Activated CD8-positive, alpha-beta T cell treated with anti-CD3 and anti-CD28 coated beads, Interleukin-2, amount 10 ng/mL, durations not matched to agents 7 days and 5 days (primary cell): ENCODE results near the gene CCL22. TPM values are rescaled to one million over a fixed set of nuclear protein-coding genes. Genes with fewer than 3 reads are reported as not detected.
"Not testable (repeated sequence)": the region's sequence is repeated elsewhere in the genome, so short reads cannot be mapped to it uniquely, and the experiment has no call there.

Source experiments
- ATAC-seq: fragments of 150-1000 bp; cut with Tn5 transposase; one replicate; pipeline ENCODE4 v1.10.0; 2021; ENCODE audit warnings: moderate library complexity
- CTCF ChIA-PET: fragments of 350-600 bp; sonication (Branson Sonifier 250); formaldehyde crosslinking; loops from one replicate; lab custom pipeline; 2021; ENCODE audit warnings: antibody characterized with exemption; lab: Charles Lee
- POLR2A ChIA-PET: fragments of 350-600 bp; sonication (Branson Sonifier 250); formaldehyde crosslinking; loops from one replicate; lab custom pipeline; 2021; ENCODE audit warnings: antibody characterized with exemption; lab: Charles Lee
- DNase-seq: peaks from one replicate; pipeline ENCODE4 v3.0.0-alpha.2; 2020
- H3K27ac Mint-ChIP-seq: one replicate; pipeline ENCODE4 v1.8.0; 2021; ENCODE audit warnings: mild to moderate bottlenecking, mixed read lengths
- H3K27me3 Mint-ChIP-seq: one replicate; pipeline ENCODE4 v1.8.0; 2021; ENCODE audit warnings: low read depth, mixed read lengths
- H3K36me3 Mint-ChIP-seq: one replicate; pipeline ENCODE4 v1.8.0; 2021; ENCODE audit warnings: low read depth, mixed read lengths
- H3K4me1 Mint-ChIP-seq: one replicate; pipeline ENCODE4 v1.8.0; 2021; ENCODE audit warnings: low read depth, mixed read lengths
- H3K4me3 Mint-ChIP-seq: one replicate; pipeline ENCODE4 v1.8.0; 2021; ENCODE audit warnings: mild to moderate bottlenecking, mixed read lengths
- H3K9me3 Mint-ChIP-seq: one replicate; pipeline ENCODE4 v1.8.0; 2022; ENCODE audit warnings: mixed read lengths; ENCODE audit not compliant: insufficient read depth
- total RNA-seq, 2 experiments: library from RNA; stranded (reverse); gene quantifications; one replicate each; pipeline ENCODE4 v1.2.3, GENCODE V29; 2021

CCL22 gene
- total RNA-seq, 2 experiments from 2014 or later: 0.97 to 0.99 TPM

DNA sequence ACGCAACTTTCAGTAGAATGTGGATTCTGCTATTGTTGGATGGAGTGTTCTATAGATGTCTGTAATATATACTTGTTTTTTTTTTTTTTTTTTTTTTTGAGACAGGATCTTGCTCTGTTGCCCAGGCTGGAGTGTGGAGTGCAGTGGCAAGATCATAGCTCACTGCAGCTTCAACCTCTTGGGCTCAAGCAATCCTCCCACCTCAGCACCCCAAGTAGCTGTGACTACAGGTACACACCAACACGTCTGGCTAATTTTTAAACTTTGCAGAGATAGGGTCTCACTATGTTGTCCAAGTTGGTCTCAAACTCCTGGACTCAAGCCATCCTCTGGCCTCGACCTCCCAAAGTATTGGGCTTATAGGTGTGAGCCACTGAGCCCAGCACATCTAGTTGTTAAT, 27.2 kb upstream of the CCL22 start:
- Mint-ChIP-seq H3K4me1 (no peaks in the 10 kb centered on the region), H3K27ac (no peak overlapping the region), H3K9me3 (peaks cover 6% of the 10 kb centered on the region), H3K4me3 (no peak overlapping the region), H3K36me3 (no peaks in the 10 kb centered on the region), H3K27me3 (peaks cover 11% of the 10 kb centered on the region)
- CTCF ChIA-PET: interaction anchor here (2.2 kb wide), 1 partner anchor 85 kb away, joined by 7 read pairs; no protein-coding TSS in a partner anchor
- DNase-seq (no peak), ATAC-seq (no peak)
- POLR2A ChIA-PET: no interaction called here

DNA sequence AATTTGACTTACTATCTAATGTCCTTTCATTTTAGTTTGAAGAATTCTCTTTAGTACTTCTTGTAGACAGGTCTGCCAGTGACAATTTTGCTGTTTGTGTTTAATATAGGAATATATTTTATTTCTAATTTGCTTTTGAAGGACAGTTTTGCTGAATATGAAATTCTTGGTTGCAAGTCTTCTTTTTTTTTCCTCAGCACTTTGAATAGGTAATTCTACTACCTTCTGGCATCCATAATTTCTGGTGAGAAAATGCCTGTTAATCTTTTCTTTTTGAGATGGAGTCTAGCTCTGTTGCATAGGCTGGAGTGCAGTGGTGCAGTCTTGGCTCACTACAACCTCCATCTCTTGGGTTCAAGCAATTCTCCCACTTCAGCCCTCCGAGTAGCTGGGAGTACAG, 25.2 kb upstream of the CCL22 start:
- H3K36me3 Mint-ChIP-seq: no peaks in the 10 kb centered on the region
- ATAC-seq: no peak
- H3K27ac Mint-ChIP-seq: no peak overlapping the region
- no peak overlapping the region for H3K4me3 Mint-ChIP-seq
- H3K27me3 Mint-ChIP-seq: peaks cover 13% of the 10 kb centered on the region
- peaks cover 6% of the 10 kb centered on the region for H3K9me3 Mint-ChIP-seq
- POLR2A ChIA-PET: no interaction called here
- DNase-seq: no peak
- CTCF ChIA-PET: no interaction called here
- H3K4me1 Mint-ChIP-seq: no peaks in the 10 kb centered on the region

DNA sequence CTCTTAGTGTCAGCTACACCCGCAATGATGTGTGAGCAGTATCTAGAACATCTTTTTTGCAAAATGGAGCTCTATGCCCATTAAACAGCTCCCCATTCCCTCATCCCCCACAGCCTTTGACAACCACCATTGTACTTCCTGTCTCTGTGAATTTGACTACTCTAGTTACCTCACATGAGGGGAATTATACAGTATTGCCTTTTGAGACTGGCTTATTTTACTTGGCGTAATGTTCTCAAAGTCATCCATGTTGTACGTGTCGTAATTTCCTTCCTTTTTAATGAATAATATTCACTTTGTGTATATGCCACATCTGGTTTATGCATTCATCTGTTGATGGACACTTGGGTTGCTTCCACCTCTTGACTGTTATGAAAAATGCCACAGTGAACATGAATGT, 23.2 kb upstream of the CCL22 start:
- Mint-ChIP-seq H3K27ac (no peak overlapping the region), H3K4me1 (no peaks in the 10 kb centered on the region), H3K36me3 (no peaks in the 10 kb centered on the region), H3K4me3 (no peak overlapping the region), H3K27me3 (peaks cover 10% of the 10 kb centered on the region), H3K9me3 (peaks cover 6% of the 10 kb centered on the region)
- ChIA-PET CTCF (no interaction called here), POLR2A (no interaction called here)
- DNase-seq (no peak), ATAC-seq (no peak)

DNA sequence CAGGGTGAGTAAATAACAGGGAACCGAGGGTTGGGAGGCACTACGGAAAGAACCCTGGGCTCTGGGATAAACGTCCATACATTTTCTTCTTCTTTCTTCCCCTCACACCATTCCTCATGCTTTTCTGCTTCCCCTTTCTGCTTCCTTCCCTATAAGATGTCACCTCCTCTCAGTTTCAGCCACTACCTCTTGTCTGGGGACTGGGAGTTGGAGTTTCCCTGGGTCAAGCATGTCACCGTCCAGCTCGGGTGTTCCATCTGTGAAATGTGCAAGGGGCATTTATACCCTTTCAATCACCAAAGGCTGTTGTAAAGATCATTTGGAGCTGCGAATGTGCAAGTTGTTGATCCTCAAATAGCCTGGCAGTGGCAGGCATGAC, 17.5 kb upstream of the CCL22 start:
- ATAC-seq: no peak

DNA sequence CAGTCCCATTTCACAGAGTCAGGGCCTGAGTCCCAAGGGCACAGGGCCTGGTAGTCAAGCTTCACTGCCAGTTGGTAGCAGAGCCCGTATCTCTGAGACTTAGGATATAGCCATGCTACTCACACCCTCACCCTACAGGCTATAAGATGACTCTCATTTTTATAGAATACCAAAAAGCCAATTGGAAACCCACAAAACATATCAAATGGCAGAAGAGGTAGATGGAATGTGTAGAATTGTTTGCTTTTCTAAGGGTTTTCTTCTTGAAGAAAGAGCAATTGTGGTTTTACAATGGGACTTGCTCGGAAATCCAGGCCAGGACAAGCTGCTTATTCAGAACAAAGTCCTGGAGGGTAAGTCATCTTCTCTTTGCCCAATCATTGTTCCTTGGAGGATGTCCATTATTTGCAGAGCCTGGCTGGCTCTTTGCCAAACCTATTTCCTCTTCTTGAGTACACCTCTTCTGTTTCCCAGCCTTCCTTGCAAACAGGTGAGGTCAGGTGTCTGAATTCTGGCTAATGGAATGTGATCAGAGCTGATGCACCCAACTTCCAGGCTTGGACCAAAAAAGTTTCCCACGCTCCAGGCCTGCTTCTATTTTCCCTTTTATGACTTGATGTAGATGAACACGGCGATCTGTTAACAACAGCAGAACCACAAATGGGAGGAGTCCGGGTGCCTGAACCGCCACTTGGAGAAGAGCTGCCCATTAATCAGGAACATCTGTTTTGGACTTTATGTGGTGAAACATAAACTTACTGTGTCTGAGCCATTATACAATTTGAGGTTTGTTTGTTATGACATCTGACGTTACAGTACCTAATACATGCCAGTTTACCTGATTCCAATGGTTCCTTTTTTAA, 16.9 kb upstream of the CCL22 start:
- no peak overlapping the region for H3K27ac Mint-ChIP-seq
- no peak overlapping the region for H3K4me3 Mint-ChIP-seq
- no peak for ATAC-seq
- ChIA-PET CTCF (interaction anchor here (1.7 kb wide), 1 partner anchor 41 kb away, joined by 4 read pairs; no protein-coding TSS in a partner anchor), POLR2A (interaction anchor here (0.6 kb wide), 1 partner anchor 81 kb away, joined by 3 read pairs; no protein-coding TSS in a partner anchor)
- H3K4me1 Mint-ChIP-seq: peaks cover 7% of the 10 kb centered on the region
- no peaks in the 10 kb centered on the region for H3K9me3 Mint-ChIP-seq
- H3K27me3 Mint-ChIP-seq: peaks cover 18% of the 10 kb centered on the region
- no peaks in the 10 kb centered on the region for H3K36me3 Mint-ChIP-seq
- DNase-seq: no peak

More for the DNA sequence above, 17.5 kb upstream of the CCL22 start:
- no peaks in the 10 kb centered on the region for H3K9me3 Mint-ChIP-seq
- no peak overlapping the region for H3K27ac Mint-ChIP-seq
- POLR2A ChIA-PET: interaction anchor here (0.6 kb wide), 1 partner anchor 82 kb away, joined by 3 read pairs; no protein-coding TSS in a partner anchor
- no peak for DNase-seq
- no peaks in the 10 kb centered on the region for H3K36me3 Mint-ChIP-seq
- CTCF ChIA-PET: no interaction called here
- H3K4me3 Mint-ChIP-seq: no peak overlapping the region
- H3K4me1 Mint-ChIP-seq: peaks cover 7% of the 10 kb centered on the region
- peaks cover 16% of the 10 kb centered on the region for H3K27me3 Mint-ChIP-seq

DNA sequence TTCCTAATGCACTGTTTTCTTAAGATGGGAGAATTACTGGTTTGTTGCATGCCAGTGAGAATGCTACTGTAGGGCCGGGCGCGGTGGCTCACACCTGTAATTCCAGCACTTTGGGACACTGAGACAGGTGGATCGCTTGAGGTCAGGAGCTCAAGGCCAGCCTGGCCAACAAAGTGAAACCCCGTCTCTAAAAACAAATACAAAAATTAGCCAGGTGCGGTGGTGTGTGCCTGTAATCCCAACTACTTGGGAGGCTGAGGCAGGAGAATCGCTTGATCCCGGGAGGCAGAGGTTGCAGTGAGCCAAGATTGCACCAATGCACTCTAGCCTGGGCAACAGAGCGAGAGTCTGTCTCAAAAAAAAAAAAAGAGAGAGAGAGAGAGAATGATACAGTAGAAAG, 16.0 kb upstream of the CCL22 start:
- POLR2A ChIA-PET, H3K27ac Mint-ChIP-seq, ATAC-seq, H3K36me3 Mint-ChIP-seq, H3K4me3 Mint-ChIP-seq, H3K4me1 Mint-ChIP-seq, DNase-seq, H3K9me3 Mint-ChIP-seq: not testable (repeated sequence)
- peaks cover 24% of the 10 kb centered on the region for H3K27me3 Mint-ChIP-seq
- CTCF ChIA-PET: interaction anchor here (1.7 kb wide), 1 partner anchor 42 kb away, joined by 4 read pairs; no protein-coding TSS in a partner anchor

DNA sequence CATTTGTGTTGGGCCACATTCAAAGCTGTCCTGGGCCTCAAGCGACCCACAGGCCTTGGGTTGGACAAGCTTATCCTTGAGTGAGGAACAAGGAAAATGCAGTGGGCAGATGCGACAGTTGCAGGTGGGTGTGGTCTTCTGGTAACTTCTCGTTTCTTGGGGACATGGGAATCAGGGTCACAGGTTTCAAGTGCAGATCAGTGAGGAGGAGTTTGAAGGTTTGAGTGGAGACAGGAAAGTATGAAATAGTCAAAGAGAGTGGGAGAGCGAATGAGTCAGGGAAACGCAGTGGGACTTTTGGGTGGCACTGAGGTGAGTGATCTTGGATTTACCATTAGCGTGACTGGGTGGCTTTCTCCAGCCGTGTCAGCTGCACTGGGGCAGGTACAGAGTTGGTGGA, 15.4 kb upstream of the CCL22 start:
- ChIA-PET POLR2A (no interaction called here), CTCF (interaction anchor here (1.7 kb wide), 1 partner anchor 42 kb away, joined by 4 read pairs; no protein-coding TSS in a partner anchor)
- Mint-ChIP-seq H3K36me3 (peaks cover 1% of the 10 kb centered on the region), H3K27me3 (peaks cover 29% of the 10 kb centered on the region), H3K27ac (no peak overlapping the region), H3K4me3 (no peak overlapping the region), H3K4me1 (peaks cover 7% of the 10 kb centered on the region), H3K9me3 (no peaks in the 10 kb centered on the region)
- ATAC-seq: no peak
- DNase-seq: no peak

DNA sequence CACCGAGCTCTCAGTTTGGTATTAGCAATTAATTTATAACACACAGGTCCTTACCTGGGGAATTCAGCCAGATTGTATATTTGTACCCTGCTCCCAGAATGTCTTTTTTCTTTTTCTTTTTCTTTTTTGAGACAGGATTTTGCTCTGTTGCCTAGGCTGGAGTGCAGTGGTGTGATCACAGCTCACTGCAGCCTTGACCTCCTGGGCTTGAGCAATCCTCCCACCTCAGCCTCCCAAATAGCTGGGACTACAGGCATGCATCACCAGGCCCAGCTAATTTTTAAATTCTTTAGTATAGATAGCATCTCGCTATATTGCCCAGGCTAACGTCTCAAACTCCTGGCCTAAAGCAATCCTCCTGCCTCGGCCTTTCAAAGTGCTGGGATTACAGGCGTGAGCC, 14.5 kb upstream of the CCL22 start:
- H3K27ac Mint-ChIP-seq, POLR2A ChIA-PET, CTCF ChIA-PET, ATAC-seq, H3K9me3 Mint-ChIP-seq, H3K4me3 Mint-ChIP-seq, H3K36me3 Mint-ChIP-seq, DNase-seq: not testable (repeated sequence)
- Mint-ChIP-seq H3K4me1 (peaks cover 10% of the 10 kb centered on the region), H3K27me3 (peaks cover 35% of the 10 kb centered on the region)

DNA sequence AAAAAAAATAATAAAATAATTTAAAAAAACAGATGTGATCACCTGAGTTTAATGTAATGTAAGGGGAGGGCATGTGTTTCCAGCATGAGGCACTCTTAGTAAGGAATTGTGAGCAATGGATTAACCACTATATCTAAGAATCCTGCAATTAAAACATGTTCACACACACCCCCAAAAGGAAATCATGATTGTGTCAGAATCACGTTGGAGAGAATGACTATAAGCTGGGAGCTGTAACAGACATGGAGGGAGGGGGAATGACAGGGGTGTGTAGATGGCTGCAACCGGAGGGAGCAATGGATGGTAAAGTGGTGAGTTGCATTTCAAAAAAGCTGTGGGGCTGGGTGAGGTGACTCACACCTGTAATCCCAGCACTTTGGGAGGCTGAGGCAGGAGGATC, 13.6 kb upstream of the CCL22 start:
- Mint-ChIP-seq H3K4me1 (peaks cover 10% of the 10 kb centered on the region), H3K36me3 (peaks cover 1% of the 10 kb centered on the region), H3K4me3 (no peak overlapping the region), H3K9me3 (no peaks in the 10 kb centered on the region), H3K27me3 (peaks cover 42% of the 10 kb centered on the region), H3K27ac (no peak overlapping the region)
- DNase-seq (no peak), ATAC-seq (no peak)
- POLR2A ChIA-PET: no interaction called here
- CTCF ChIA-PET: no interaction called here

DNA sequence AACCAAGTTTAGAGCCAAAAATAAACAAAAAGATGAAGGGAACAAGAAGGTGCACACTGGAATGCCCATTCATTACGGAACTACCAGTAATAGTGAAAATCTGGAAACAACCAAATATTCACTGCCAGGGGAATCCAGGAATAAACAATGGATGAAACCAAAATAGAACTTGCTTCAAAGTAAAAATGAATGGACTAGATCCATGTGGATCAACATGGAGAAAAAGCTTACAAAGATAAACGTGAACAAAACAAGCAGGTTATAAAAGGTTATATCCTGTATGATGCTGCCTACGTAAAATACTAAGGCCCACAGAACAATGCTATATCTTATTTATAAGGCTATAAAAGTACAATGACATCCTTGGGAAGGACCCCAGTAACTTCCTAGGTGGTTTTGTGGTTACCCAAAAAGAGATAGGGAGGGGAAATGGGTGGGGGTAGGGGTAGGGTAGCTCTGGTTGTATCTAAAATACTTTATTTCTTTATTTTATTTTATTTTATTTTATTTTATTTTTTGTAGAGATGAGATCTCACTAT, 12.8 kb upstream of the CCL22 start:
- no peak for DNase-seq
- H3K9me3 Mint-ChIP-seq: no peaks in the 10 kb centered on the region
- no peak overlapping the region for H3K4me3 Mint-ChIP-seq
- H3K4me1 Mint-ChIP-seq: peaks cover 10% of the 10 kb centered on the region
- H3K36me3 Mint-ChIP-seq: peaks cover 1% of the 10 kb centered on the region
- peaks cover 44% of the 10 kb centered on the region for H3K27me3 Mint-ChIP-seq
- no peak for ATAC-seq
- ChIA-PET POLR2A (no interaction called here), CTCF (no interaction called here)
- no peak overlapping the region for H3K27ac Mint-ChIP-seq

DNA sequence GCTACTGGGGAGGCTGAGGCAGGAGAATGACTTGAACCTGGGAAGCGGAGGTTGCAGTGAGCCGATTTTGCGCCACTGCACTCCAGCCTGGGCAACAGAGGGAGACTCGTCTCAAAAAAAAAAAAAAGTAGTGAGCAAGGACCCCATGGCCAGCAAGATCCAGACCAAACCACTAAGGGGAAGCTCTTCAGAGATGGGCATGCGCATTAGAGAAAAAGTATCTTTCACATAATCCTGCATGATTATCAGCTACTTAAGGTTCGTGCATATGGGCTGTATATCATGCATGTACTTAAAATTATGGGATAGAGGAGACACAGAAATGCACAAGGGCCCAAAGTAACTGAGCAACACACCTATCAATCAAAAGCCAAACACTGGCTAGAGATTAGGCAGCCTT, 10.7 kb upstream of the CCL22 start:
- Mint-ChIP-seq H3K27me3 (peaks cover 42% of the 10 kb centered on the region), H3K27ac (no peak overlapping the region), H3K36me3 (peaks cover 1% of the 10 kb centered on the region), H3K4me3 (no peak overlapping the region), H3K9me3 (no peaks in the 10 kb centered on the region), H3K4me1 (peaks cover 10% of the 10 kb centered on the region)
- ChIA-PET CTCF (no interaction called here), POLR2A (no interaction called here)
- ATAC-seq: no peak
- DNase-seq: no peak

DNA sequence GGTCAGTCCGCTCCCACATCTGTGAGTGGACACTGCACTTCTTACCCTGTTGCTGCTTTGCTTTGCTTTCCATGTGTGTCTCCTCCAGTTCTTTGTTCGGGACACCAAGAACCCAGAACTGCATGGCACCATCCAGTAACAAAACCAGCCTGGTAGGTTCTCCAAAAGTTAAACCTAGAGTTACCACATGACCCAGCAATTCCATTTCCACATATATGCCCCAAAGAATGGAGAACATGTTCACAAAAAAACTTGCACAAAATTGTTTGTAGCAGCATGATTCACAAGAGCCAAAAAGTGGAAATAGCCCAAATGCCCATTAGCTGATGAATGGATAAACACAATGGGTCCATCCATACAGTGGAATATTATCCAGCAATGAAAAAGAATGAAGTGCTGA, 10.3 kb upstream of the CCL22 start:
- ATAC-seq (no peak), DNase-seq (no peak)
- POLR2A ChIA-PET: no interaction called here
- Mint-ChIP-seq H3K27ac (no peak overlapping the region), H3K36me3 (peaks cover 1% of the 10 kb centered on the region), H3K4me1 (peaks cover 10% of the 10 kb centered on the region), H3K9me3 (no peaks in the 10 kb centered on the region), H3K4me3 (no peak overlapping the region), H3K27me3 (peaks cover 39% of the 10 kb centered on the region)
- CTCF ChIA-PET: no interaction called here
